OCI-M1 (cell line): ENCODE results near the gene HEG1.

Source experiments
- DNase-seq: peaks from one replicate; lab custom pipeline; 2025; lab: John Stamatoyannopoulos, UW

The HEG1 gene

DNA sequence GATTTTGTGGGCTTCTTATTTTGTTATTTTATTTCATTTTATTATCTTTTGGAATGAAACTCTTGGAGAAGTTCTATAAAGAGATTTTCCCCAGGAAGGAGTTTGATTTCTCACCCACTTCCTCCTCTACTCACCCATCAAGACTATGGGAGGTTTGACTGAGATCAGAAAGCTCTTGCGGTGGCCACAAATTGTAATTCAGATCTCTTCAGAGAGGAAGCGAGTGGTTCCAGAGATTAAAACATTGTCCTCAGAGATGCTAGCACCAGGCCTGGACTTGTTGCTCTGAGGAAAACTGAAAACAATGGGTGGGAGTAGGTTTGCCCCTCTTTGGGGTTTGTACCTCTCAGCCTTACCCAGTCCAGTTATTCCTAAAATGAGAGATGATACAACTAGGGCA lies 113.2 kb downstream of the HEG1 start:
- DNase-seq = no peak

DNA sequence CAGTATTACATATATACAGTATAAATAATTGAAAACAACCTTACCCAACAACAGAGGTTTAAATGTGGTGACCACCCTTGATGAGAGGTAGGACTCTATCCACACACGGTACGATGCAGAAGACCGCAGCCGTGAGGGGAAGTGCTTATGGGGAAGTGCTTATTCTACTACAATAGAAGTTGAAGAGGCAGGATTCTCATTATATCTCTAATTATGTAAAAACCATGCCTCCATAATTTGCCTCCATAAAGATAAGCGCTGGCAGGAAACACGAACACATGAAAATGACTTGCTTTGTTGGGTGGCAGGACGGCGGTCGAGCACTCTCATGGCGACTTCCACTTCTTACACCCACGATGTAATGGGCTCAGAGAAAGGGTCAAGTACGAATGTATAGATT lies 114.0 kb downstream of the HEG1 start:
- no peak for DNase-seq

DNA sequence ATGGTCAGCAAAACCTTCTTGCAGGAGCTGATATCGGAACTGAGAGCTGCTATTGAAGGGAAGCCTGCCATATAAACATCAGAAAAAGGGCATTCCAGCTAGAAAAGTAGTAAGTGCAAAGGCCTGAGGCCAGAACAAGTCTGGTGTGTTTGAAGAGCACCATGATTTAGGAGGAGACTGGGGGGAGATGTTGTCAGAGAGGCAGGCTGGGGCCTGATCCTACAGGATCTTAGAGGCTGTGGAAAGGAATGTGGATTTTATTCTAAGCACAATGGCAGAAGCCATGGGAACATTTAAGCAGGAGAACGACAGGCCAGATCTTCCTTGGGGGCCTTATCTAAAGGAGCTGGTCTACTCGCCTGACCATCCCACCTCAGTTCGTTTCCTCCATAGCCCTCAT lies 116.1 kb downstream of the HEG1 start:
- no peak for DNase-seq

DNA sequence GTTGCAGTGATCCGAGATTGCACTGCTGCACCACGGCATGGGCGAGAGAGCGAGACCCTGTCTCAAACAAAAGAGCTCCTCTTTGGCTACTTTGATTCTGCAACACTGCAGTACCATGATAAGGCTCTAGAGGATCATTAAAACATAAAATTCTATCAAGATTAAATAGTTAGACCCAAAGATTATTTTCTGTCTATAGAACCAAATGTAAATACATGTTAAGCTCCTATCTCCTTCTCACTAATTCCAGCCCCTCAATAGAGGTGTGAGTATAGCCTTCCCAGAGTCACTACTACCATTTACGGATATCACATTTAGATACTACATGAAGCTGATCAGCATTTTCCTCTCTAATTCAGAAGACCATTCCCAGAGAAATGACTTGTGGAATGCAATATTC lies 116.9 kb downstream of the HEG1 start:
- DNase-seq = no peak

DNA sequence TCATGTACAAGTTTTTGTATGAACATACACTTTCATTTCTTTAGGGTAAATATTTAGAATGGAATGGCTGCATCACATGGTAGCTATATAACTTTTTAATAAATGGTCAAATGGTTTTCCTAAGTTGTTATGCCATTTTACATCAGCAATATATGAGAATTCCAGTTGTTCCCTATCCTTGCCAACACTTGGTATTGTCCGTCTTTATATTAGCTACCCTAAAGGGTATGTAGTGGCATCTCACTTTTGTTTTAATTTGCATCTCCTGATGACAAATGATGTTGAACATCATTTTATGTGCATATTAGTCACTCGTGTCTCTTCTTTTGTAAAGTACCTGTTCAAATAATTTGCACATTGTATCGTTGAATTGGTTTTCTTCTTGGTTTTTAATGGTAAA lies 118.7 kb downstream of the HEG1 start:
- no peak for DNase-seq

DNA sequence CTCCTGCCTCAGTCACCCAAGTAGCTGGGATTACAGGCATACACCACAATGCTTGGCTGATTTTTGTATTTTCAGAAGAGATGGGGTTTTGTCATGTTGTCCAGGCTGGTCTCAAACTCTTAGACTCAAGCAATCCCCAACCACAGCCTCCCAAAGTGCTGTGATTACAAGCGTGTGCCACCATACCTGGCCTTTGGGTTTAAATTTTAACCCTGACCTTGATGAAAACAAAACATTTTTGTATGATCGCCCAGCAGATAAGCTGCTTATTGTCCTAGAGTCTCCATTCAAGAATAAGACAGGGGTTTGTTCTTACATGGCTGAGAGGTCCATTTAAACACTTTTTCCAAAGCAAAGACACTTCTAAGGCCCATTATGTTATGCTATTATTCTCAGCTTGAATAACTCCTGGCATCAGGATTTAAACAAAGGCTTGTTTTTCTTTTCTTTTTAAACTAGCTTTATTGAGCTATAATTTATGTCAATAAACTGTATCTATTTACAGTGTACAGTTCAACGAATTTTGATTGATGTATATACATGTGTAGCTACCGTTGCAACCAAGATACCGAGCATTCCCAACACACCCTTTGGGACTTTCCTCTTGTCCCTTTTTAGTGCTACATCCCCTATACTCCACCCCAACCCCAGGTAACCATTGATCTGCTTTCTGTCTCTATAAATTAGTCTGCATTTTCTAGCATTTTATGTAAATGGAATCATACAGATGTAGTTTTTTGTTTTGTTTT lies 119.8 kb downstream of the HEG1 start:
- DNase-seq = no peak

DNA sequence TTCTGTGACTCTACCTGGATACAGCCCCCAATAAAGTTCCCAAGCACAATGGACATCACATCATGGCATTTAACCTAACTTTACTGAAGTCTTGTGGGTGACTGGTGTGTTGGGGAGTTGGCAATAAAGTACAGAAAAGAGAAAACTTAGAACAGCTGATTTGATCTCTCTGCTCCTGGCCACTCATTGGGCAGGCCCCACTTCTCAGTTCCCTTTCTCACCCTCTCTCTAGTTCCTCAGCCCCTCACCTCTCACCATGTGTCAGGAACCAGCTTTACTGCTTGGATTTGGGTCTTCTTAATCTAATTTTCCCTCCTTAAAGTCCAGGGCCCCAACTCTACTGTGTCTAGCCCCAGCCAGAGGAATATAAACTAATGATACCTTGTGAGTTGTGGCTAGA lies 120.5 kb downstream of the HEG1 start:
- no peak for DNase-seq

DNA sequence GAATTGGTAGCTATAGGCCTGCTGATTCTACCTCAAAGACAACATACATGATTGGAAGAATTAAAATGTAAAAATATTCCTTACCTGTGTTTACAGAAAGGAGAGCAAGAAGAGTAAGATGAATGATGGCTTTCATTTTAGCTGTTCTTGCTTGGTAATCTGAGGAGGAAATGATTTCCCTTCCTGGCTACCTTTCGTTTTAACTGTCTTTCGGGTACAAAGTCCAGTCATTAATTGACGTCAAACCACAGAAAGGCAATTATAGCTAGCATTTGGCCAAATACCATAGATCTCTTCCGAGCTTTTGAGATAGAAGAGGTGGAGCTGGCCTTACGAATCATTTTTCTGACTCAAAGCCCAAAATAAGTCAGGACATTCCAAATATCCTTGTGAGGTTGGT lies 121.2 kb downstream of the HEG1 start, which contains the start of gene MUC13:
MUC13 (minus strand) TSS at position 175 of the 400 bp plus-strand sequence; CDS start at position 136, 39 bp downstream.
- DNase-seq = no peak

DNA sequence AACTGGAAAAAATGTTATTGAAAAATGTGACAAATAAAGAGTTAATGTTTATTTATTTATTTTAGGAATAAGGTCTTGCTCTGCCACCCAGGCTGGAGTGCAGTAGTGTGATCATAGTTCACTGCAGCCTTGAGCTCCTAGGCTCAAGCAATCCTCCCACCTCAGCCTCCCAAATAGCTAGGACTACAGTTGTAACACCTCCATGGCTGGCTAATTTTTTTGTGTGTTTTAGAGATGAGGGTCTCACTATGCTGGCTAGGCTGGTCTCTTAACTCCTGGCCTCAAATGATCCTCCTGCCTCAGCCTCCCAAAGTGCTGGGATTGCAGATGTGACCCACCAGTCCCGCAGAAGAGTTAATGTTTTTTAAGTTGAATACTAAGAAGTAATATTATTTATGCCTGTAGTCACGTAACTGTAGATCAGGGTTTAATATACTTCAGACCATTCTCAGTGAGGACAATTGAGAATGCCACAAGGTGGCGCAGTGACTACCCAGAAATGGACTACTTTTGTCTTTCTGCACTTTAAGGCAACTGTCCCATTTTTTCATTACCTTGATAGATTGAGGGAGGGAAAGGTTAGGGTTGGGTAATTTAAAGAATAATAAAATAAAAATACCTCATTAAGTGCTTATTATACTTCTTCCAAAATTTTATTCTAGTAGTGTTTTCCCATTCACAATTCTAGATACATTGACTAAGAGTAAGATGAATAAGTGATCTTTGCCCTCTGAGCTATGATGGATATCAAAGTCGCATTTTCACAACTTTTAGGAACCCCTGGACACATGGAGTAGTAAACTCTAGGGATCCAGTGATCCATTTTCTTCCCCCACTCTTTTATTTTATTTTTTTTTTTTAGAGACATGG lies 127.2 kb downstream of the HEG1 start:
- DNase-seq = peak; percentile 67

DNA sequence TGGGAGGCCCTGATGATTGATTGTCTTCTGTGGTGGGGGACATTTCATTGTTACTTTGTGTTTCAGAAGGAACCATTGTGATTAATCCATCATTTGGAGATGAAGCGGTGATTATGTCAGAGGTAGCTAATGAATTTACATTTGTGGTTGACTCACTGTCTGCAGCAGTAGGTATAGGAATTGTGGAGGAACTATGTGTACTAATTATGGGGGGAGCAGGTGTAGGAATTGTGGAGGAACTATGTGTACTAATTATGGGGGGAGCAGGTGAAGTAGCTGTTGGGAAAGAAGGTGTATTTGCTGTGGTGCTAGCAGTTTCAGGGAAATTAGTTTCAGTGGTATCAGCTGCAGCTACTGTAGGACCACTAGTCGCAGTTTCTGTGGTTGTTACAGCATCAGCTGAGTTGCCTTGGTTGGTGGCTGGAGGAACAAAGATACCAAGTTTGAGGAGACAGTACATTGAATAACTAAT lies 128.2 kb downstream of the HEG1 start:
- no peak for DNase-seq

DNA sequence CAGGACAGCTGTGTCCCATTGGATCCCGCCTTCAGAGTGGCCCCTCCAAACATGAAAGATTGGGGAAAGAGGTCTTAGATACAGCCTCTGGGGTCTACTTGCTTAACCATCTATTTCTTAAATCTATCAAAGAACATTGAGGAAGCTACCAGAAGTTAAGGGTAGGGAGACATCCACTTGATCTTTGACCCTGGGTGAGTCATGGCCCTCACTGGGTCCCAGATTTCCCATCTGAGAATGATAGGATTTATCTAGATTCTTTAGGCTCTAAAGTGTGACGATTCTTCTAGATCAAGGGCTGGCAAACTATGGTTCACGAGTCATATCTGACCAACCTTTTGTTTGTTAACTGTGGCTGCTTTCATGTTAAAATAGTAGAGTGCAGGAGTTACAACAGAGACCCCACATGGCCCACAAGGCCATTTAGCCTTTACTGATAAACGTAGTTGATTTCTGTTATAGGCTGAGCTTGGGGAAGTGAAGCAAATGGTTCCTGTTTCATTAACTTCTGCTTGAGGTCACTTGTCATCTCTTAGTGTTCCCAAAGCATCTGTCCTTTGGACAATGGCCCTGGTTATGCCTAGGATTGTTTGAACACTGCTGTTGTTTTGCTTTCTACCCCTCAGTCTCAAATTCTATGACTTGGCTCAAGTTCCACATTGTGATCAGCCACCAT lies 129.2 kb downstream of the HEG1 start:
- no peak for DNase-seq

DNA sequence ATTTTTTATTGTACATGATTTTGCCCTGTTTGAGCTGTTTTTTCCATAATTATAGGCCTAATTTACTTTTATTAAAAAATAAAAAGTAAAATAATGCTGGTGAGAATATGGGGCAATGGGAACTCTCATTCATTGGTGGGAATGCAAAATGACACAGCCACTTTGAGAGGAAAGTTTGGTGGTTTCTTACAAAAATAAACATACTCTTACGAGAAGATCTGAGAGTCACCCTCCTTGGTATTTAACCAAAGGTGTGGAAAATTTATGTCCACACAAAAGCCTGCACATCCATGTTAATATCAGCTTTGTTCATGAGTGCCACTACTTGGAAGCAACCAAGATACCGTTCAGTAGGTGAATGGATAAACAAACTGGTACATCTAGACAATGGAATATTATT lies 131.1 kb downstream of the HEG1 start:
- DNase-seq = no peak

DNA sequence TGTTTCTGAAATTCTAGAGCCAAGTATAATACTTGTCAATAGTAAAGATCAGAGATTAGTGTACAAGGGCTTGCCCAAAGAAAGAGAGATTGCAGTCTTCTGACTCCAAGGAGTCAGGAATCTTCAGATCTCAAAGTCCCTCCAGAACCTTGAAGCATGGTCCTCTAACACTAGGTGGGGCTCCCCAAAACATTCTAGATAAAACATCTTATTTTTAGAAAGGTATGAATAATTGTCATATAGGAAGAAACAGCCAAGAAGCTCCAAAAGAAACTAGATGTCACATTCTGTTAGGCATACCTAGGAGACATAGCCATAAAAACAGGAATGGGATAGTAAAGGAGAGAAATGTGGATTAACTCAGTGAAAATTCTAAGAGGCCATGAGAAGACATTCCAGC lies 132.0 kb downstream of the HEG1 start:
- DNase-seq = peak; percentile 6

DNA sequence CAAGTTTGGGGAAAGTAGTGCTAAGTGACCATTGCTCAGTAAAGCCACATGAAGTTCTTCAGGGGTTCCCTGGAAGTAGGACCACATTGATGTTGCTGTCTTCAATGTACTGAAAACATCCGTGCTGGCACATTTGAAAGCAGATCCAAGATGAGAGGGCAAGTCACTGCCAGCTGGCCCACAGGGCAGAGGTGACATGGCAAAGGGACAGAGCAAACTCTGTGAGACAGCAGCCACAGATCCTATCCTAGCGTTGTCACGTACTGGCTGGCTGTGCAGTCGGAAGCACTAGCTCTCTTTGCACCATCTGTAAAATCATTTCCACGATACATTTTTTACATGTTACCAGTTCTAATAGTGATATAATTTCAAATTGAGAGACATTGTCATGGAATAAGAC lies 135.1 kb downstream of the HEG1 start:
- no peak for DNase-seq

DNA sequence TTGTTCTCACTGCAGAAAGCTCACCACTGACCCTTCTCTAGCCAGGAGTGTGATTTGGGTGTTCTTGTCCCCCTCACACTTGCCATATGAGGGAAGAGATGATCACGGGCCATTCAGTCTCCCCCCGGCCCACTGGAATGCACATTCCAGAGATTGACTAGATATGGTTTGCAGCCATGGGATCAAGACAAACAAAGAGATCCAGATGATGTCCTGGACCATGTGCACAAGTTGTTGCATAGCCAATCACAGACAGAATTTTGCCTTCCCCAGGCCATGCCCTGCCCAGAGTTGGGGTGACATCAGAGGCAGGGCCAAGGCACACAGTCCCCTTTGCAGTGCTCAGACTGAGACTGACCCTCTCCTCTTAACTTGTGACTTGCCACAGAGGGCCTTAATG lies 136.0 kb downstream of the HEG1 start:
- no peak for DNase-seq

DNA sequence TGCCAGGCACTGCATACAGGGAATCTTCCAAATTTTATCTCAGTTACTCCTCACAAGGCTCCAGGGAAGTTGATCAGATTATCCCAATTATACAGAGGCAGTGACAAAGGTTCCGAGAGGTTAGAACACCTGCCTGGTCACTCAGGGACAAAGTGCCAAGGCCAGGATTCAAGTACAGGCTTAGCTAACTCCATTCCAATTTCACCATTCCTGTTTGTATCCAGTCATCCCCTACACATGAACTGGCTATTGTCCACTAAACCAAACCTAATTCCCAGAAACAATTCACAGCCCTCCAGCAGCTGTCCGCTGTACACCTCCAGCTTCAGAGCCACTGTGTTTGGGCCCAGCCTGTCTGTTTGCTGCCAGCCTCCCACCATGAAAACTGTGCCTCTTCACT lies 137.3 kb downstream of the HEG1 start:
- no peak for DNase-seq

DNA sequence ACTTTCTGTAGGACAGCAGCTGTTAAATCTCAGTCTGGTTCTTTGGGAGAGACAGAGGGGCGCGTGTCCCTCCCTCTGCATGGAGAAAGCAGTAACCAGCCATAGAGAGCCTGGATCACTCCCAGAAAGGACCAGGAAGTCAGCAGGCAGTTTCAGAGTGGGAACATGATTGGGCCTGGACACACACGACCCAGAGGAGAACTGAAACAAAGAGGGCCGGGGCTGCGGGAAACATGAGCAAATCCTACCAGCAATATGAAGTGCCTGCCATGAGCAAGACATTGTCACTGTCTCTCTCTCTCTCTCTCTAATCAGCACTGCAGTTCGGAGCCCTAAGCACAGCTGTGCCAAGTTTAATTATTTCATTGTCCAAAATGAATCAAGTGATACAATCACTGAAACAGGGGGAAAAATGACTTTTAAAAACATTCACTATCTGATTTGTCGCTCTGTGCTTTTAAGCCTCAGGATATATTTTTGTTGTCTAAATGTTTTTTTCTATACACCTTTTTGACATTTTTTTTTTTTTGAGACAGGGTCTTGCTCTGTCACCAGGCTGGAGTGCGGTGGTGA lies 138.9 kb downstream of the HEG1 start:
- DNase-seq = no peak
